ENCODE results near the gene DPF3. TPM values are rescaled to one million over a fixed set of nuclear protein-coding genes. Genes with fewer than 3 reads are reported as not detected.

The DPF3 gene
- polyA plus RNA-seq, 2 of the 4 experiments (the other 2 are of a cell fraction) = 0.05 to 0.09 TPM

DNA sequence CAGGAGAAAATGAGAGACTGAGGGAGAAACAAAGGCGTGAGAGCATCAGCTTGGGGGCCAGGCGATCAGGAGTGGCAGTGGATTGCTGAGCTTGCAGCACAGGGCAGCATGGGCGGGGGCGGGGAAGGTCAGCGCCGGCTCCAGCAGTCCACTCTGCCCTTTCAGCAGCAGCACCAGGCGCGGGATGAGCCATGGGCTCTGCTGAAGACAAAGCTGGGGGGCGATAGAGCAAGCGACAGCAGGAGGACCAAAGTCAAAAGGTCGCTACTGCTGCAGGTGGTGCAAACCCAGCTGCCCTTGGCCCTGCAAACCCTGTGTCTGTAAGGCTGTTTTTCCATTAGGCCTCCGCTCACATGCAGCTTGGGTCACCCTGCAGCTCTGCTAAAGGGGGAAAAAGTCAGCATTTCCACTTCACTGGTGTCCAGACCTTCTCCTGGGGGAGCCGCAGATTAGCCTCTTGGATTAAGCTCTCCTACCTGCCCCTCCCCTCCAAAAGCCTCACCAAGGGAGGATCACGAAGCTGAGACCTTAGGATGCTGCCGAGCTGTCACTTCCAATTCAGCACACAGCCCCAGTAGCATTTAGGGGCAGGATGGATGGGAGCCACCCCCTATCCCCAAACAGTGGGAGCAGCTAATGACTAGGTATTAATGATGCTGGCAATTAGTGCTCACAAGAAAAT, 204.8 kb downstream of the DPF3 start:
- H3K4me3 ChIP-seq = no peak overlapping the region
- H3K4me1 ChIP-seq = no peaks in the 10 kb centered on the region
- ChIA-PET POLR2A (no interaction called here), CTCF (interaction anchor here (1.1 to 1.3 kb wide), 2 partner anchors 9 to 173 kb away, joined by 3 to 4 read pairs; no protein-coding TSS in a partner anchor)
- no peaks in the 10 kb centered on the region for H3K9me3 ChIP-seq
- ATAC-seq (no peak), FAIRE-seq (no peak), DNase-seq (ENCODE audit: low read depth in 1 of 2, low spot score in 1 of 2) (no peak)
- WGBS (ENCODE audit: missing lambda C conversion rate) = 41% methylated on average over 15 of the region's 15 CpGs
- no peak overlapping the region for H3K27ac ChIP-seq
- H3K4me2 ChIP-seq = no peak overlapping the region
- TF ChIP-seq, protein P1, sequence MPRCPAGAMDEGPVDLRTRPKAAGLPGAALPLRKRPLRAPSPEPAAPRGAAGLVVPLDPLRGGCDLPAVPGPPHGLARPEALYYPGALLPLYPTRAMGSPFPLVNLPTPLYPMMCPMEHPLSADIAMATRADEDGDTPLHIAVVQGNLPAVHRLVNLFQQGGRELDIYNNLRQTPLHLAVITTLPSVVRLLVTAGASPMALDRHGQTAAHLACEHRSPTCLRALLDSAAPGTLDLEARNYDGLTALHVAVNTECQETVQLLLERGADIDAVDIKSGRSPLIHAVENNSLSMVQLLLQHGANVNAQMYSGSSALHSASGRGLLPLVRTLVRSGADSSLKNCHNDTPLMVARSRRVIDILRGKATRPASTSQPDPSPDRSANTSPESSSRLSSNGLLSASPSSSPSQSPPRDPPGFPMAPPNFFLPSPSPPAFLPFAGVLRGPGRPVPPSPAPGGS (IDR thresholded peaks at IDR 0.05) = no peak
- no peak for TF ChIP-seq SMC3 (IDR thresholded peaks at IDR 0.05)
- no peak for TF ChIP-seq ZNF302 (CRISPR knock-in tag; IDR thresholded peaks at IDR 0.05)
- no peak for TF ChIP-seq MAX (IDR thresholded peaks at IDR 0.05)
- TF ChIP-seq NFE2L2 (conservative IDR thresholded peaks at IDR 0.05; ENCODE audit: low read length) = no peak
- TF ChIP-seq SREBF2 (IDR thresholded peaks at IDR 0.05) = no peak
- TF ChIP-seq POLR2AphosphoS2 (conservative IDR thresholded peaks at IDR 0.05; ENCODE audit: low read length) = no peak
- TF ChIP-seq NPAS2 (CRISPR knock-in tag; IDR thresholded peaks at IDR 0.05; ENCODE audit: borderline replicate concordance) = no peak
- no peak for TF ChIP-seq KDM1A (IDR thresholded peaks at IDR 0.05; ENCODE audit: low read depth)
- TF ChIP-seq, protein P2, sequence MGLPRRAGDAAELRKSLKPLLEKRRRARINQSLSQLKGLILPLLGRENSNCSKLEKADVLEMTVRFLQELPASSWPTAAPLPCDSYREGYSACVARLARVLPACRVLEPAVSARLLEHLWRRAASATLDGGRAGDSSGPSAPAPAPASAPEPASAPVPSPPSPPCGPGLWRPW (IDR thresholded peaks at IDR 0.05) = no peak
- TF ChIP-seq RFX5 (IDR thresholded peaks at IDR 0.05) = no peak
- TF ChIP-seq, protein P3, sequence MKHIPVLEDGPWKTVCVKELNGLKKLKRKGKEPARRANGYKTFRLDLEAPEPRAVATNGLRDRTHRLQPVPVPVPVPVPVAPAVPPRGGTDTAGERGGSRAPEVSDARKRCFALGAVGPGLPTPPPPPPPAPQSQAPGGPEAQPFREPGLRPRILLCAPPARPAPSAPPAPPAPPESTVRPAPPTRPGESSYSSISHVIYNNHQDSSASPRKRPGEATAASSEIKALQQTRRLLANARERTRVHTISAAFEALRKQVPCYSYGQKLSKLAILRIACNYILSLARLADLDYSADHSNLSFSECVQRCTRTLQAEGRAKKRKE (CRISPR knock-in tag; IDR thresholded peaks at IDR 0.05; ENCODE audit: low read depth) = no peak
- no peak for TF ChIP-seq MYC (IDR thresholded peaks at IDR 0.05; ENCODE audit: borderline replicate concordance, low read length)

GRCh38 chr14:72686832-72687231, 207.1 kb downstream of the DPF3 start:
- FAIRE-seq (no peak), ATAC-seq (no peak), DNase-seq (ENCODE audit: low read depth in 1 of 2, low spot score in 1 of 2) (no peak)
- H3K27ac ChIP-seq = no peak overlapping the region
- H3K4me3 ChIP-seq = no peak overlapping the region
- no peak overlapping the region for H3K4me2 ChIP-seq
- ChIA-PET POLR2A (no interaction called here), CTCF (no interaction called here)
- TF ChIP-seq, protein P1 (IDR thresholded peaks at IDR 0.05) = no peak
- TF ChIP-seq PHF8 (IDR thresholded peaks at IDR 0.05; ENCODE audit: borderline replicate concordance, low read depth) = no peak
- TF ChIP-seq MAFK (IDR thresholded peaks at IDR 0.05; ENCODE audit: partially characterized antibody) = no peak
- TF ChIP-seq, protein P4, sequence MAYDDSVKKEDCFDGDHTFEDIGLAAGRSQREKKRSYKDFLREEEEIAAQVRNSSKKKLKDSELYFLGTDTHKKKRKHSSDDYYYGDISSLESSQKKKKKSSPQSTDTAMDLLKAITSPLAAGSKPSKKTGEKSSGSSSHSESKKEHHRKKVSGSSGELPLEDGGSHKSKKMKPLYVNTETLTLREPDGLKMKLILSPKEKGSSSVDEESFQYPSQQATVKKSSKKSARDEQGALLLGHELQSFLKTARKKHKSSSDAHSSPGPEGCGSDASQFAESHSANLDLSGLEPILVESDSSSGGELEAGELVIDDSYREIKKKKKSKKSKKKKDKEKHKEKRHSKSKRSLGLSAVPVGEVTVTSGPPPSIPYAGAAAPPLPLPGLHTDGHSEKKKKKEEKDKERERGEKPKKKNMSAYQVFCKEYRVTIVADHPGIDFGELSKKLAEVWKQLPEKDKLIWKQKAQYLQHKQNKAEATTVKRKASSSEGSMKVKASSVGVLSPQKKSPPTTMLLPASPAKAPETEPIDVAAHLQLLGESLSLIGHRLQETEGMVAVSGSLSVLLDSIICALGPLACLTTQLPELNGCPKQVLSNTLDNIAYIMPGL (CRISPR knock-in tag; IDR thresholded peaks at IDR 0.05; ENCODE audit: borderline replicate concordance) = no peak
- no peak for TF ChIP-seq ZNF302 (CRISPR knock-in tag; IDR thresholded peaks at IDR 0.05)
- TF ChIP-seq TP53 (CRISPR knock-in tag; IDR thresholded peaks at IDR 0.05) = no peak
- TF ChIP-seq FOXS1 (CRISPR knock-in tag; IDR thresholded peaks at IDR 0.05) = no peak
- TF ChIP-seq, protein P5, sequence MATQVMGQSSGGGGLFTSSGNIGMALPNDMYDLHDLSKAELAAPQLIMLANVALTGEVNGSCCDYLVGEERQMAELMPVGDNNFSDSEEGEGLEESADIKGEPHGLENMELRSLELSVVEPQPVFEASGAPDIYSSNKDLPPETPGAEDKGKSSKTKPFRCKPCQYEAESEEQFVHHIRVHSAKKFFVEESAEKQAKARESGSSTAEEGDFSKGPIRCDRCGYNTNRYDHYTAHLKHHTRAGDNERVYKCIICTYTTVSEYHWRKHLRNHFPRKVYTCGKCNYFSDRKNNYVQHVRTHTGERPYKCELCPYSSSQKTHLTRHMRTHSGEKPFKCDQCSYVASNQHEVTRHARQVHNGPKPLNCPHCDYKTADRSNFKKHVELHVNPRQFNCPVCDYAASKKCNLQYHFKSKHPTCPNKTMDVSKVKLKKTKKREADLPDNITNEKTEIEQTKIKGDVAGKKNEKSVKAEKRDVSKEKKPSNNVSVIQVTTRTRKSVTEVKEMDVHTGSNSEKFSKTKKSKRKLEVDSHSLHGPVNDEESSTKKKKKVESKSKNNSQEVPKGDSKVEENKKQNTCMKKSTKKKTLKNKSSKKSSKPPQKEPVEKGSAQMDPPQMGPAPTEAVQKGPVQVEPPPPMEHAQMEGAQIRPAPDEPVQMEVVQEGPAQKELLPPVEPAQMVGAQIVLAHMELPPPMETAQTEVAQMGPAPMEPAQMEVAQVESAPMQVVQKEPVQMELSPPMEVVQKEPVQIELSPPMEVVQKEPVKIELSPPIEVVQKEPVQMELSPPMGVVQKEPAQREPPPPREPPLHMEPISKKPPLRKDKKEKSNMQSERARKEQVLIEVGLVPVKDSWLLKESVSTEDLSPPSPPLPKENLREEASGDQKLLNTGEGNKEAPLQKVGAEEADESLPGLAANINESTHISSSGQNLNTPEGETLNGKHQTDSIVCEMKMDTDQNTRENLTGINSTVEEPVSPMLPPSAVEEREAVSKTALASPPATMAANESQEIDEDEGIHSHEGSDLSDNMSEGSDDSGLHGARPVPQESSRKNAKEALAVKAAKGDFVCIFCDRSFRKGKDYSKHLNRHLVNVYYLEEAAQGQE (IDR thresholded peaks at IDR 0.05) = no peak
- H3K9me3 ChIP-seq = no peaks in the 10 kb centered on the region
- WGBS (ENCODE audit: missing lambda C conversion rate) = 41% methylated on average over 2 of the region's 2 CpGs
- H3K4me1 ChIP-seq = no peaks in the 10 kb centered on the region

Data from A549 (cell line).